Gastrocnemius medialis (tissue), 4 donors: ENCODE data around the gene SNX11. TPM values are rescaled to one million over a fixed set of nuclear protein-coding genes. Genes with fewer than 3 reads are reported as not detected.

Source experiments
- ATAC-seq, 2 donors: fragments of 150-250 bp; one replicate each; pipeline ENCODE4 v1.9.1; 2016
- DNase-seq, 2 donors: peaks; one replicate each; pipeline ENCODE4 v3.0.0-alpha.2; 2019
- H3K27ac ChIP-seq, 4 donors: fragments of 200-600 bp; sonication (generic); 1 replicate in 1 of 4; 2 replicates in 3 of 4; pipeline ENCODE4 v1.5.1; 2016 to 2018; ENCODE audit warnings: mild to moderate bottlenecking in 2 of 4, moderate library complexity in 1 of 4
- H3K27me3 ChIP-seq, 3 donors: fragments of 200-600 bp; sonication (generic) in 2 of 3; 1 replicate in 1 of 3; 2 replicates in 2 of 3; pipeline versions ENCODE4 v1.5.1 to v1.6.0; 2016 to 2019; ENCODE audit warnings: mild to moderate bottlenecking in 1 of 3, moderate library complexity in 1 of 3
- H3K36me3 ChIP-seq, 2 donors: fragments of 200-600 bp; sonication (generic) in 1 of 2; one replicate each; pipeline ENCODE4 v1.5.1; 2017 to 2018
- H3K4me1 ChIP-seq, 2 donors: fragments of 200-600 bp; sonication (generic) in 1 of 2; one replicate each; pipeline ENCODE4 v1.5.1; 2016 to 2017; ENCODE audit warnings: mild to moderate bottlenecking in 2 of 2
- H3K4me3 ChIP-seq, 4 donors: fragments of 200-600 bp; sonication (generic) in 3 of 4; 1 replicate in 1 of 4; 2 replicates in 3 of 4; pipeline ENCODE4 v1.5.1; 2016 to 2019; ENCODE audit warnings: mild to moderate bottlenecking in 2 of 4
- H3K9me3 ChIP-seq, 3 donors: fragments of 200-600 bp; sonication (generic) in 2 of 3; 1 replicate in 1 of 3; 2 replicates in 2 of 3; pipeline ENCODE4 v1.5.1; 2016 to 2019
- CTCF ChIP-seq, 5 experiments: fragments of 450-650 bp in 3 of 5; fragments of 200-600 bp in 2 of 5; sonication (generic) in 2 of 5; IDR thresholded peaks in 4 of 5; conservative IDR thresholded peaks in 1 of 5; 1 replicate in 4 of 5; 2 replicates in 1 of 5; pipeline ENCODE4 v1.5.1; 2016 to 2019; ENCODE audit warnings: antibody characterized with exemption in 5 of 5, mild to moderate bottlenecking in 3 of 5, moderate library complexity in 3 of 5
- POLR2A ChIP-seq, 2 donors: fragments of 450-650 bp; IDR thresholded peaks; one replicate each; pipeline ENCODE4 v1.6.1; 2017; ENCODE audit warnings: antibody characterized with exemption in 2 of 2, mild to moderate bottlenecking in 2 of 2, moderate library complexity in 2 of 2
- in situ Hi-C, 4 donors: fragments of 200-750 bp; cut with MboI; loops; one replicate each; pipeline versions ENCODE4 v1.15.0 to v1.8.0; 2017; ENCODE audit warnings: low sequenced_read_pairs in 4 of 4
- intact Hi-C: fragments of 100-400 bp; cut with DNase I; formaldehyde crosslinking; loops from one replicate; pipeline ENCODE4 v1.15.1; 2023; ENCODE audit warnings: low total_unique reads
- total RNA-seq, 4 donors: library from RNA; depleted of rRNA; stranded (reverse); fragments of >200 nt; gene quantifications; one replicate each; pipeline versions ENCODE4 v1.1.0 to v1.2.3, GENCODE V29; 2016

The SNX11 gene
- total RNA-seq, 4 donors from 2014 or later, result 7.3 to 16.3 (median 9.6) TPM

GRCh38 chr17:48153691-48154358 lies 46.3 kb downstream of the SNX11 start:
- intact Hi-C loops (no loop called here), in situ Hi-C loops (no loop called here)
- TF ChIP-seq POLR2A (IDR thresholded peaks at IDR 0.05) (no peak), CTCF (IDR thresholded peaks at IDR 0.05 in 4 of 5, conservative IDR thresholded peaks at IDR 0.05 in 1 of 5) (peak in 1 of 5 experiments; percentile 13)
- DNase-seq (no peak), ATAC-seq (no peak)
- H3K27ac ChIP-seq, result no peak overlapping the region
- peaks cover 20 to 56% (median 30%) of the 10 kb centered on the region in 3 donors for H3K27me3 ChIP-seq
- H3K36me3 ChIP-seq, result no peaks in the 10 kb centered on the region
- no peaks in the 10 kb centered on the region for H3K9me3 ChIP-seq
- H3K4me3 ChIP-seq, result no peak overlapping the region
- H3K4me1 ChIP-seq, result no peaks in the 10 kb centered on the region

GRCh38 chr17:48155889-48156611 lies 48.5 kb downstream of the SNX11 start:
- ATAC-seq, result no peak
- no peaks in the 10 kb centered on the region for H3K9me3 ChIP-seq
- no peaks in the 10 kb centered on the region for H3K36me3 ChIP-seq
- in situ Hi-C loops (no loop called here), intact Hi-C loops (no loop called here)
- no peaks in the 10 kb centered on the region for H3K4me1 ChIP-seq
- H3K27ac ChIP-seq, result no peak overlapping the region
- H3K27me3 ChIP-seq, result peaks cover under 1 to 36% (median 12%) of the 10 kb centered on the region in 3 donors
- H3K4me3 ChIP-seq, result no peak overlapping the region
- TF ChIP-seq CTCF (IDR thresholded peaks at IDR 0.05 in 4 of 5, conservative IDR thresholded peaks at IDR 0.05 in 1 of 5), result no peak
- no peak for DNase-seq

GRCh38 chr17:48159232-48159631 lies 51.7 kb downstream of the SNX11 start:
- intact Hi-C loops, result no loop called here
- no peaks in the 10 kb centered on the region for H3K4me1 ChIP-seq
- TF ChIP-seq POLR2A (IDR thresholded peaks at IDR 0.05) (no peak), CTCF (IDR thresholded peaks at IDR 0.05 in 4 of 5, conservative IDR thresholded peaks at IDR 0.05 in 1 of 5) (no peak)
- H3K27ac ChIP-seq, result no peak overlapping the region
- no peak overlapping the region for H3K4me3 ChIP-seq
- in situ Hi-C loops, result no loop called here
- no peaks in the 10 kb centered on the region for H3K36me3 ChIP-seq
- H3K9me3 ChIP-seq, result no peaks in the 10 kb centered on the region
- DNase-seq (no peak), ATAC-seq (no peak)
- H3K27me3 ChIP-seq, result peaks cover 0 to 22% (median 7%) of the 10 kb centered on the region in 3 donors

- no peaks in the 10 kb centered on the region for H3K9me3 ChIP-seq
- no peak overlapping the region for H3K4me3 ChIP-seq
- ATAC-seq (no peak), DNase-seq (no peak)
- H3K27ac ChIP-seq, result no peak overlapping the region
- no peaks in the 10 kb centered on the region for H3K4me1 ChIP-seq
- H3K36me3 ChIP-seq, result no peaks in the 10 kb centered on the region
- no peak for TF ChIP-seq POLR2A (IDR thresholded peaks at IDR 0.05)
- intact Hi-C loops (no loop called here), in situ Hi-C loops (no loop called here)
- H3K27me3 ChIP-seq, result peaks cover 0 to 17% (median 3%) of the 10 kb centered on the region in 3 donors
Observed at GRCh38 chr17:48160177-48161081, 52.9 kb downstream of the SNX11 start.
